Limb (tissue), 2 donors: ENCODE data around the gene ACAP1.

Source experiments
- DNase-seq, 2 donors: peaks; one replicate each; pipeline ENCODE4 v3.0.0-alpha.2; 2016; ENCODE audit errors: extremely low spot score in 2 of 2

The ACAP1 gene

GRCh38 chr17:7384489-7385081, 48.3 kb downstream of the ACAP1 start:
- DNase-seq = no peak

GRCh38 chr17:7388856-7389255, 52.5 kb downstream of the ACAP1 start:
- DNase-seq = no peak

GRCh38 chr17:7389924-7390910, 53.9 kb downstream of the ACAP1 start:
- DNase-seq = no peak

GRCh38 chr17:7391307-7391706, 55.0 kb downstream of the ACAP1 start:
- no peak for DNase-seq

- no peak for DNase-seq
Observed at GRCh38 chr17:7392696-7393612, 56.6 kb downstream of the ACAP1 start.

- no peak for DNase-seq
Observed at GRCh38 chr17:7393613-7394451, 57.5 kb downstream of the ACAP1 start.

GRCh38 chr17:7394452-7395191, 58.3 kb downstream of the ACAP1 start, which contains the start of gene PLSCR3:
Gene PLSCR3 (minus strand): TSS chr17:7394525. CDS start chr17:7394110, 415 bp downstream.
- DNase-seq = peak; percentile 82 to 92

- no peak for DNase-seq
Observed at GRCh38 chr17:7396147-7396546, 59.8 kb downstream of the ACAP1 start.

- no peak for DNase-seq
Observed at GRCh38 chr17:7398612-7399011, 62.3 kb downstream of the ACAP1 start.
